HCT116 (cell line): ENCODE data around the gene ABR. TPM values are rescaled to one million over a fixed set of nuclear protein-coding genes. Genes with fewer than 3 reads are reported as not detected.
"Not testable (repeated sequence)": the region's sequence is repeated elsewhere in the genome, so short reads cannot be mapped to it uniquely, and the experiment has no call there.

Experiments used
- ATAC-seq: fragments of 200-7000 bp; cut with Tn5 transposase; 2 replicates; pipeline ENCODE4 v1.9.1; 2020; ENCODE audit warnings: mild to moderate bottlenecking, moderate library complexity
- BruUV-seq: library from RNA; stranded (reverse); fragments of 400-500 nt; replicated peaks from 2 replicates; lab custom pipeline; 2021; lab: Mats Ljungman, UMichigan
- CTCF ChIA-PET: fragments of 300-600 bp; sonication (Branson Sonifier 250); formaldehyde crosslinking; loops from one replicate; lab custom pipeline; 2021; ENCODE audit warnings: antibody characterized with exemption; lab: Charles Lee
- POLR2A ChIA-PET: fragments of 300-600, 350-600 bp; sonication (Branson Sonifier 250); formaldehyde crosslinking; loops from one replicate; lab custom pipeline; 2021; ENCODE audit warnings: antibody characterized with exemption; lab: Charles Lee
- RAD21 ChIA-PET, 2 experiments: fragments of 300-600 bp; sonication (Branson Sonifier 250); formaldehyde crosslinking; loops; one replicate each; lab custom pipeline; 2023; ENCODE audit warnings: low total read pairs in 2 of 2; ENCODE audit not compliant: uncharacterized antibody in 2 of 2, unreplicated experiment in 2 of 2, low non-redundant PET in 1 of 2; lab: Charles Lee
- DNase-seq: peaks from one replicate; pipeline ENCODE4 v3.0.0-alpha.2; 2010; ENCODE audit warnings: low read depth, low spot score
- H2AFZ ChIP-seq: fragments of 200-600 bp; shearing (Covaris generic), sonication (generic); 2 replicates; pipeline ENCODE4 v1.6.1; 2017; ENCODE audit warnings: low read depth, mixed run types, mixed read lengths, antibody characterized with exemption, low read length; ENCODE audit not compliant: poor library complexity, severe bottlenecking
- H3K27ac ChIP-seq: 2 replicates; pipeline ENCODE4 v1.5.1; 2012; ENCODE audit warnings: low read depth, low read length
- H3K27me3 ChIP-seq: fragments of 200-600 bp; sonication (generic); 2 replicates; pipeline ENCODE4 v1.6.1; 2016; ENCODE audit warnings: mixed run types, low read length, mixed read lengths; ENCODE audit not compliant: insufficient read depth
- H3K36me3 ChIP-seq, 2 experiments: fragments of 200-500 bp in 1 of 2; fragments of 200-600 bp in 1 of 2; sonication (Bioruptor generic) in 1 of 2; sonication (generic) in 1 of 2; 2 replicates each; pipeline versions ENCODE4 v1.5.1 to v1.6.1; 2014 to 2016; ENCODE audit warnings: low read length in 2 of 2, inconsistent platforms in 1 of 2, mixed read lengths in 1 of 2, mixed run types in 1 of 2; ENCODE audit not compliant: insufficient read depth in 2 of 2, control insufficient read depth in 1 of 2
- H3K4me1 ChIP-seq, 2 experiments: fragments of 200-600 bp in 1 of 2; sonication (generic) in 1 of 2; 2 replicates each; pipeline versions ENCODE4 v1.5.1 to v1.6.1; 2012 to 2017; ENCODE audit warnings: low read length in 2 of 2, inconsistent platforms in 1 of 2, mild to moderate bottlenecking in 1 of 2, mixed read lengths in 1 of 2, mixed run types in 1 of 2, moderate library complexity in 1 of 2; ENCODE audit not compliant: insufficient read depth in 2 of 2, control insufficient read depth in 1 of 2
- H3K4me2 ChIP-seq: fragments of 200-600 bp; sonication (generic); 2 replicates; pipeline ENCODE4 v1.6.1; 2017; ENCODE audit warnings: mixed run types, low read length, mixed read lengths
- H3K4me3 ChIP-seq, 2 experiments: fragments of 200-600 bp in 1 of 2; sonication (generic) in 1 of 2; replicated peaks in 1 of 2; 2 replicates each; pipeline ENCODE4 v1.5.1; 2011 to 2016; ENCODE audit warnings: low read length in 2 of 2, control low read depth in 1 of 2, low read depth in 1 of 2, mild to moderate bottlenecking in 1 of 2, mixed read lengths in 1 of 2, mixed run types in 1 of 2
- H3K79me2 ChIP-seq: fragments of 200-600 bp; sonication (generic); 2 replicates; pipeline ENCODE4 v1.6.1; 2017; ENCODE audit warnings: mild to moderate bottlenecking, mixed run types, low read length, moderate library complexity, mixed read lengths; ENCODE audit not compliant: insufficient read depth
- H3K9ac ChIP-seq: fragments of 200-600 bp; sonication (generic); 2 replicates; pipeline ENCODE4 v1.6.1; 2016; ENCODE audit warnings: low read length, mixed read lengths
- H3K9me2 ChIP-seq: fragments of 200-600 bp; sonication (generic), shearing (Covaris generic); 2 replicates; pipeline ENCODE4 v1.6.1; 2017; ENCODE audit warnings: mixed run types, mild to moderate bottlenecking, moderate library complexity; ENCODE audit not compliant: insufficient read depth
- H3K9me3 ChIP-seq, 2 experiments: fragments of 200-500 bp in 1 of 2; fragments of 200-600 bp in 1 of 2; sonication (Bioruptor generic) in 1 of 2; sonication (generic) in 1 of 2; 2 replicates each; pipeline ENCODE4 v1.6.1; 2014 to 2017; ENCODE audit warnings: low read length in 2 of 2, mixed read lengths in 2 of 2, inconsistent platforms in 1 of 2, low read depth in 1 of 2, mild to moderate bottlenecking in 1 of 2, mixed run types in 1 of 2, moderate library complexity in 1 of 2; ENCODE audit not compliant: control insufficient read depth in 1 of 2, insufficient read depth in 1 of 2
- H4K20me1 ChIP-seq: fragments of 200-600 bp; sonication (generic), shearing (Covaris generic); 2 replicates; pipeline ENCODE4 v1.6.1; 2017; ENCODE audit warnings: mixed run types, mild to moderate bottlenecking, moderate library complexity; ENCODE audit not compliant: insufficient read depth
- ATF3 ChIP-seq: IDR thresholded peaks from 2 replicates; pipeline ENCODE4 v1.6.1; 2012
- CBX3 ChIP-seq: IDR thresholded peaks from 2 replicates; pipeline ENCODE4 v1.6.1; 2012; ENCODE audit warnings: low read depth
- CEBPB ChIP-seq: IDR thresholded peaks from 2 replicates; pipeline ENCODE4 v1.6.1; 2012; ENCODE audit warnings: low read depth
- EGR1 ChIP-seq: IDR thresholded peaks from 2 replicates; pipeline ENCODE4 v1.6.1; 2012; ENCODE audit warnings: low read depth
- EZH2 ChIP-seq: fragments of 200-600 bp; sonication (generic); IDR thresholded peaks from 2 replicates; pipeline ENCODE4 v1.6.1; 2017; ENCODE audit warnings: antibody characterized with exemption, mixed run types
- EZH2phosphoT487 ChIP-seq: fragments of 200-600 bp; IDR thresholded peaks from 2 replicates; pipeline ENCODE4 v1.6.1; 2018; ENCODE audit warnings: antibody characterized with exemption, borderline replicate concordance
- FOSL1 ChIP-seq: IDR thresholded peaks from 2 replicates; pipeline ENCODE4 v1.6.1; 2012; ENCODE audit warnings: low read depth
- JUND ChIP-seq: IDR thresholded peaks from 2 replicates; pipeline ENCODE4 v1.6.1; 2012
- POLR2A ChIP-seq: IDR thresholded peaks from 2 replicates; pipeline ENCODE4 v1.7.0; 2011; ENCODE audit warnings: borderline replicate concordance; ENCODE audit not compliant: insufficient read depth, insufficient read length; ENCODE audit errors: extremely low read depth
- POLR2AphosphoS5 ChIP-seq: IDR thresholded peaks from 2 replicates; pipeline ENCODE4 v1.6.1; 2011; ENCODE audit warnings: mild to moderate bottlenecking, low read depth, low read length, moderate library complexity
- RAD21 ChIP-seq: IDR thresholded peaks from 2 replicates; pipeline ENCODE4 v1.6.1; 2012; ENCODE audit warnings: low read depth, mild to moderate bottlenecking
- REST ChIP-seq: IDR thresholded peaks from 2 replicates; pipeline ENCODE4 v1.6.1; 2012; ENCODE audit warnings: low read depth
- SIN3A ChIP-seq: IDR thresholded peaks from 2 replicates; pipeline ENCODE4 v1.6.1; 2012; ENCODE audit warnings: low read depth
- SP1 ChIP-seq: IDR thresholded peaks from 2 replicates; pipeline ENCODE4 v1.6.1; 2012; ENCODE audit warnings: low read depth
- SRF ChIP-seq: IDR thresholded peaks from 2 replicates; pipeline ENCODE4 v1.6.1; 2012; ENCODE audit warnings: low read depth
- TCF7L2 ChIP-seq: IDR thresholded peaks from 2 replicates; pipeline ENCODE4 v1.7.0; 2011; ENCODE audit warnings: borderline replicate concordance, inconsistent platforms; ENCODE audit not compliant: insufficient read depth, insufficient read length; ENCODE audit errors: extremely low read depth
- YY1 ChIP-seq: IDR thresholded peaks from 2 replicates; pipeline ENCODE4 v1.6.1; 2011; ENCODE audit warnings: low read length, low read depth, moderate library complexity, mild to moderate bottlenecking; ENCODE audit not compliant: insufficient replicate concordance; ENCODE audit errors: extremely low read depth
- ZFX ChIP-seq: fragments of 450-650 bp; IDR thresholded peaks from 2 replicates; pipeline ENCODE4 v1.6.1; 2017
- ZNF274 ChIP-seq: fragments of 200-500 bp; sonication (Bioruptor generic); IDR thresholded peaks from 2 replicates; pipeline ENCODE4 v1.6.1; 2014; ENCODE audit warnings: mild to moderate bottlenecking, low read depth, low read length, inconsistent platforms
- intact Hi-C: fragments of 100-400 bp; cut with micrococcal nuclease; formaldehyde crosslinking; loops from 2 replicates; pipeline ENCODE4 v1.10.0; 2022
- total RNA-seq: library from RNA; stranded (reverse); gene quantifications from one replicate; pipeline ENCODE4 v1.2.1, GENCODE V29; 2021; ENCODE audit not compliant: unreplicated experiment

Gene ABR
- total RNA-seq, 1 experiment from 2014 or later, result 58.5 TPM

- Histone ChIP-seq H3K9ac (no peak overlapping the region), H3K4me1 (peaks cover 46 to 82% of the 10 kb centered on the region in 2 experiments), H3K27ac (no peak overlapping the region), H3K4me3 (no peak overlapping the region), H3K27me3 (no peaks in the 10 kb centered on the region), H3K36me3 (no peaks in the 10 kb centered on the region), H3K4me2 (peak overlapping the region; percentile 4; the same call in 1 of the 2 replicates), H3K9me2 (no peaks in the 10 kb centered on the region), H2AFZ (no peak overlapping the region), H4K20me1 (no peaks in the 10 kb centered on the region; the same call in 1 of the 2 replicates), H3K9me3 (no peaks in the 10 kb centered on the region), H3K79me2 (peaks cover 76% of the 10 kb centered on the region)
- ATAC-seq (no peak), DNase-seq (no peak)
- TF ChIP-seq FOSL1, result no peak
- TF ChIP-seq ATF3, result no peak
- TF ChIP-seq CEBPB, result no peak
- no peak for TF ChIP-seq REST
- no peak for TF ChIP-seq ZNF274
- TF ChIP-seq ZFX, result no peak
- no peak for TF ChIP-seq CBX3
- no peak for TF ChIP-seq TCF7L2
- TF ChIP-seq EZH2phosphoT487, result no peak
- no peak for TF ChIP-seq SP1
- no peak for TF ChIP-seq SRF
- no peak for TF ChIP-seq JUND
- no peak for TF ChIP-seq SIN3A
- no peak for TF ChIP-seq POLR2AphosphoS5
- TF ChIP-seq EZH2, result no peak
- TF ChIP-seq RAD21, result no peak
- no peak for TF ChIP-seq POLR2A
- no peak for TF ChIP-seq EGR1
- no peak for TF ChIP-seq YY1
- ChIA-PET CTCF (interaction anchor here (1.7 kb wide), 1 partner anchor 96 kb away, joined by 5 read pairs; no protein-coding TSS in a partner anchor), POLR2A (no interaction called here), RAD21 (no interaction called here)
- intact Hi-C loops, result no loop called here
- BruUV-seq, result no TSS peak
These were observed 204.3 kb downstream of the ABR start for GRCh38 chr17:975371-975915.

GRCh38 chr17:974778-975177 lies 205.0 kb downstream of the ABR start:
- H3K4me3 ChIP-seq, BruUV-seq: not testable (repeated sequence)
- peak overlapping the region; percentile 4; the same call in 1 of the 2 replicates for H3K4me2 ChIP-seq

More at GRCh38 chr17:974778-975177, 205.0 kb downstream of the ABR start:
- H3K4me1 ChIP-seq, result peaks cover 46 to 82% of the 10 kb centered on the region in 2 experiments
- POLR2A ChIA-PET, H3K9ac ChIP-seq, DNase-seq, H3K36me3 ChIP-seq, H3K9me2 ChIP-seq, H3K9me3 ChIP-seq, ATAC-seq, H3K27me3 ChIP-seq, RAD21 ChIA-PET, intact Hi-C loops, H4K20me1 ChIP-seq, H2AFZ ChIP-seq, H3K27ac ChIP-seq: not testable (repeated sequence)
- CTCF ChIA-PET, result interaction anchor here (1.7 kb wide), 1 partner anchor 95 kb away, joined by 5 read pairs; no protein-coding TSS in a partner anchor
- peaks cover 82% of the 10 kb centered on the region for H3K79me2 ChIP-seq
